Measurements from ENCODE around the gene CFAP68. TPM values are rescaled to one million over a fixed set of nuclear protein-coding genes. Genes with fewer than 3 reads are reported as not detected.

The CFAP68 gene
- total RNA-seq, 2 donors from 2014 or later: 11.6 to 12.7 TPM

DNA sequence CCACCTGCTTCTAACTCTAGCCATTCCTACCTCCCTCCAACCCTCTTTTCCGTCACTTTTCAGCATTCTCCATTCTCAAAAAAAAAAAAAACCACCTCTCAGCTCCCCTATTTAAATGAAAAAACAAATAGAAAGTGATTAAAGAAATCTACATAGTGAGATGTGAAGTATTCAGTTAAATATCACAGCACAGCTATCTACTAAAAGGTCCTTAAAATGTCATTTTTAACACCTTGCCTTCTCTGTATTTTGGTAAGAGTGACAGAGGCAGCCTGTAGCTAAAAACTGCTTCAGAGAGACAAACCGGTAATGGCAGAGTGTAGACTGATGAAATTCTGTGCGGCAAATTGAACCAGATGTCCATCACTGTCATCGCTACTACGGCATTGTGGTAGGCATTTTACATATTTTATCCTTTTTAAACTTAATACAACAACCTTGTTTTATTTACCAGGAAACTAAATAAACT, 7.6 kb upstream of the CFAP68 start:
- Histone ChIP-seq H3K4me3 (ENCODE audit: low read length) (peak overlapping the region; percentile 95), H3K27me3 (ENCODE audit: control insufficient read depth, insufficient read depth, low read length, poor library complexity, severe bottlenecking) (no peaks in the 10 kb centered on the region), H3K9ac (ENCODE audit: extremely low read depth, low read length, poor library complexity, severe bottlenecking) (peak overlapping the region; percentile 48), H3K27ac (ENCODE audit: low read depth, low read length) (no peak overlapping the region), H3K36me3 (ENCODE audit: control insufficient read depth, insufficient read depth, low read length) (peaks cover 7% of the 10 kb centered on the region), H3K4me1 (ENCODE audit: control insufficient read depth, insufficient read depth, low read length) (no peaks in the 10 kb centered on the region), H3K9me3 (ENCODE audit: control insufficient read depth, low read length) (no peaks in the 10 kb centered on the region)
- Mint-ChIP-seq H3K27me3 (ENCODE audit: insufficient read depth) (no peaks in the 10 kb centered on the region), H3K36me3 (ENCODE audit: low read depth) (peaks cover 17% of the 10 kb centered on the region), H3K9me3 (no peaks in the 10 kb centered on the region), H3K4me3 (peak overlapping the region; percentile 87), H3K4me1 (peaks cover 9% of the 10 kb centered on the region), H3K27ac (peak overlapping the region; percentile 73)
- no peak for DNase-seq
- WGBS, 2 experiments (ENCODE audit: insufficient coverage in 1 of 2, insufficient read length in 1 of 2): 77 to 95% methylated on average over 2 to 5 of the region's 5 CpGs
- TF ChIP-seq, protein P1, sequence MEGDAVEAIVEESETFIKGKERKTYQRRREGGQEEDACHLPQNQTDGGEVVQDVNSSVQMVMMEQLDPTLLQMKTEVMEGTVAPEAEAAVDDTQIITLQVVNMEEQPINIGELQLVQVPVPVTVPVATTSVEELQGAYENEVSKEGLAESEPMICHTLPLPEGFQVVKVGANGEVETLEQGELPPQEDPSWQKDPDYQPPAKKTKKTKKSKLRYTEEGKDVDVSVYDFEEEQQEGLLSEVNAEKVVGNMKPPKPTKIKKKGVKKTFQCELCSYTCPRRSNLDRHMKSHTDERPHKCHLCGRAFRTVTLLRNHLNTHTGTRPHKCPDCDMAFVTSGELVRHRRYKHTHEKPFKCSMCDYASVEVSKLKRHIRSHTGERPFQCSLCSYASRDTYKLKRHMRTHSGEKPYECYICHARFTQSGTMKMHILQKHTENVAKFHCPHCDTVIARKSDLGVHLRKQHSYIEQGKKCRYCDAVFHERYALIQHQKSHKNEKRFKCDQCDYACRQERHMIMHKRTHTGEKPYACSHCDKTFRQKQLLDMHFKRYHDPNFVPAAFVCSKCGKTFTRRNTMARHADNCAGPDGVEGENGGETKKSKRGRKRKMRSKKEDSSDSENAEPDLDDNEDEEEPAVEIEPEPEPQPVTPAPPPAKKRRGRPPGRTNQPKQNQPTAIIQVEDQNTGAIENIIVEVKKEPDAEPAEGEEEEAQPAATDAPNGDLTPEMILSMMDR (conservative IDR thresholded peaks at IDR 0.05): no peak

DNA sequence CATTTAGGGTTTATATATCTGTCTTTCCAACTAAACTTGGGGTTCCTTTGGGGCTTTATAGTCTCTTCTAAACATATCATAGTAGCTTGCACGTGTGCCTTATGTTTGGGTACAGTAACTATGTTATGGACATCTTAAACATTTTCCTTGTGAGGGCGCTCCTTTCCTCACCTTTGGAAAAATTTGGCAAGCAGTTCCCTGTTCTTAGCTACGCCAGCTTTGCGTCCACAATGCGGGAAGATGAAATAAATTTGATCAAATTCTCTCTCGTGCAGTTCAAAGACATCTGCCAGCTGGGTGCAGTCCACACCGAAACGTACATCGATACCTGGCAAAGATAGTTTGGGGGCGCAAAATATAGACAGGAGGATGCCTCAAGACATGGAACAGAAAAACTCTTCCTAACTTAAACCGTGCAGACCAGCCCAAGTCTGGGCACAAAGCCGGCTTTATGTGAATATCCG, 924 bp upstream of the CFAP68 start:
- H3K4me1 ChIP-seq (ENCODE audit: control insufficient read depth, insufficient read depth, low read length): peaks cover 2% of the 10 kb centered on the region
- H3K27ac ChIP-seq (ENCODE audit: low read depth, low read length): peak overlapping the region; percentile 97
- H3K9ac ChIP-seq (ENCODE audit: extremely low read depth, low read length, poor library complexity, severe bottlenecking): peak overlapping the region; percentile 73
- Mint-ChIP-seq H3K27me3 (ENCODE audit: insufficient read depth) (peaks cover 4% of the 10 kb centered on the region), H3K4me3 (peak overlapping the region; percentile 74), H3K4me1 (peaks cover 12% of the 10 kb centered on the region), H3K36me3 (ENCODE audit: low read depth) (no peaks in the 10 kb centered on the region), H3K9me3 (no peaks in the 10 kb centered on the region), H3K27ac (peak overlapping the region; percentile 90)
- H3K27me3 ChIP-seq (ENCODE audit: control insufficient read depth, insufficient read depth, low read length, poor library complexity, severe bottlenecking): no peaks in the 10 kb centered on the region
- TF ChIP-seq, protein P1 (conservative IDR thresholded peaks at IDR 0.05): no peak
- no peak for DNase-seq
- H3K9me3 ChIP-seq (ENCODE audit: control insufficient read depth, low read length): no peaks in the 10 kb centered on the region
- H3K36me3 ChIP-seq (ENCODE audit: control insufficient read depth, insufficient read depth, low read length): no peaks in the 10 kb centered on the region
- H3K4me3 ChIP-seq (ENCODE audit: low read length): peak overlapping the region; percentile 96
- 3% methylated on average over 10 to 13 of the region's 13 CpGs for WGBS, 2 experiments (ENCODE audit: insufficient coverage in 1 of 2, insufficient read length in 1 of 2)

- Histone ChIP-seq H3K4me3 (ENCODE audit: low read length) (peak overlapping the region; percentile 96), H3K9me3 (ENCODE audit: control insufficient read depth, low read length) (no peaks in the 10 kb centered on the region), H3K27me3 (ENCODE audit: control insufficient read depth, insufficient read depth, low read length, poor library complexity, severe bottlenecking) (no peaks in the 10 kb centered on the region), H3K36me3 (ENCODE audit: control insufficient read depth, insufficient read depth, low read length) (no peaks in the 10 kb centered on the region), H3K9ac (ENCODE audit: extremely low read depth, low read length, poor library complexity, severe bottlenecking) (peak overlapping the region; percentile 73), H3K27ac (ENCODE audit: low read depth, low read length) (peak overlapping the region; percentile 97), H3K4me1 (ENCODE audit: control insufficient read depth, insufficient read depth, low read length) (peaks cover 2% of the 10 kb centered on the region)
- H3K9me3 Mint-ChIP-seq: no peaks in the 10 kb centered on the region
- H3K4me1 Mint-ChIP-seq: peaks cover 12% of the 10 kb centered on the region
- WGBS, 2 experiments (ENCODE audit: insufficient coverage in 1 of 2, insufficient read length in 1 of 2): 69 to 70% methylated on average over 6 of the region's 6 CpGs
- H3K27ac Mint-ChIP-seq: peak overlapping the region; percentile 100
- no peak for DNase-seq
- H3K27me3 Mint-ChIP-seq (ENCODE audit: insufficient read depth): peaks cover 4% of the 10 kb centered on the region
- TF ChIP-seq, protein P1 (conservative IDR thresholded peaks at IDR 0.05): no peak
- H3K36me3 Mint-ChIP-seq (ENCODE audit: low read depth): no peaks in the 10 kb centered on the region
- H3K4me3 Mint-ChIP-seq: peak overlapping the region; percentile 74
Measured at GRCh38 chr11:111879637-111879960, 258 bp downstream of the CFAP68 start.

All from endodermal cell (in vitro differentiated cells).